ENCODE measurements around the gene RCVRN.

RCVRN gene

DNA sequence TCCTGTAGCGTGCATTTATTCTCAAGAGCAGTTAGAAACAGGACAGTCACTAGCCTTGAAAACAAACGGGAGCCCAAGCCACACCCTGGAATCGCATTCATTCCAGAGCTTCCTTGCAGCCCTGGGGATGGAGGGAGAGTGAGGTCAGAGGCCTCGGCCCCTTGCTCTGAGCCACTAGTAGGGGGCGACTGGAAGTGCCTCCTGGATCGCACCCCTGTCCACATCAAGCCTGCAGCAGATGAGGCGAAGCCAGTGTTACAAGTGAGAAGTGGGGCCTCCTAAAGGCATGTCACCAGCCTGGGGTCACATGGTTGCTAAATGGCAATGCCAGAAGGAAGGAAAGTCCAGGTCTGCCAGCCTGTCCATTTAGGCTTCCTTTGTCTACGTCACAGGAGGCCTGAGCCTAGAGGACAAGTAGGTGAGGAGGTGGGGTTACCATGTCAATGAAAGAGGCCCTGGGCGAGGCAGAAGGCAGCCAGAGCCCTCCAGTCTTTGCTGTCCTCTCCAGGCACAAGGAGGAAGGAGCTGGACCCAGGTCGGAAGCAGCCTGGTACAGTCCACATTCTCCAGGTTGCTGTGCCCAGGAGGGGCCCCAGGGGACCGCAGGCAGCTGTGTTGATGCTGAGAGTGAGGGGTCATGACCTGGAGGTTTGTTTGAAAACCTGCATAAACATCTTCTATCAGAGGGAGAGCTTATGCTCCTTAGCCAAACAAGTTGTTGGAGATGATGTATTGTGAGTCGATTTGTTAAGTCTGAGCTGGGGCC lies 3.0 kb upstream of the RCVRN start:
- TF ChIP-seq, protein P1, sequence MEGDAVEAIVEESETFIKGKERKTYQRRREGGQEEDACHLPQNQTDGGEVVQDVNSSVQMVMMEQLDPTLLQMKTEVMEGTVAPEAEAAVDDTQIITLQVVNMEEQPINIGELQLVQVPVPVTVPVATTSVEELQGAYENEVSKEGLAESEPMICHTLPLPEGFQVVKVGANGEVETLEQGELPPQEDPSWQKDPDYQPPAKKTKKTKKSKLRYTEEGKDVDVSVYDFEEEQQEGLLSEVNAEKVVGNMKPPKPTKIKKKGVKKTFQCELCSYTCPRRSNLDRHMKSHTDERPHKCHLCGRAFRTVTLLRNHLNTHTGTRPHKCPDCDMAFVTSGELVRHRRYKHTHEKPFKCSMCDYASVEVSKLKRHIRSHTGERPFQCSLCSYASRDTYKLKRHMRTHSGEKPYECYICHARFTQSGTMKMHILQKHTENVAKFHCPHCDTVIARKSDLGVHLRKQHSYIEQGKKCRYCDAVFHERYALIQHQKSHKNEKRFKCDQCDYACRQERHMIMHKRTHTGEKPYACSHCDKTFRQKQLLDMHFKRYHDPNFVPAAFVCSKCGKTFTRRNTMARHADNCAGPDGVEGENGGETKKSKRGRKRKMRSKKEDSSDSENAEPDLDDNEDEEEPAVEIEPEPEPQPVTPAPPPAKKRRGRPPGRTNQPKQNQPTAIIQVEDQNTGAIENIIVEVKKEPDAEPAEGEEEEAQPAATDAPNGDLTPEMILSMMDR (IDR thresholded peaks at IDR 0.05; ENCODE audit: insufficient read depth, low read depth, low read length, missing control alignments): no peak
- DNase-seq (ENCODE audit: low read depth): no peak

DNA sequence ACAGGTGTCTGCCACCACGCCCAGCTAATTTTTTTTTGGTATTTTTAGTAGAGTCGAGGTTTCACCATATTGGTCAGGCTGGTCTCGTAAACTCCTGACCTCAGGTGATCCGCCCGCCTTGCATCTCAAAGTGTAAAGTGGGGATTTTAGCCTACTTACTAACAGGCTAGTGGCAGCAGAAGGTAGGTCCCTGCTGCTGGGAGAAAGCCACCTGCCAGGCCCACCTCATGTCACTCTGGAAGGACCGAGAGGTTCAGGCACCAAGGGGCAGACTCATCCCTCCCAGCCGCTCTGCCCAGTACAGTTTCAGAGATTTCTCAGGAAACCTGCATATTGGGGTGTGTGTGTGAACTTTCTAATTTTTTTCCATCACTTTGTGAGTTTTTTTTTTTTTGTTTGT lies 2.1 kb upstream of the RCVRN start:
- TF ChIP-seq, protein P1 (IDR thresholded peaks at IDR 0.05; ENCODE audit: insufficient read depth, low read depth, low read length, missing control alignments): no peak
- no peak overlapping the region for H3K4me3 ChIP-seq (ENCODE audit: low read length)
- no peak for DNase-seq (ENCODE audit: low read depth)

More for the DNA sequence above, 3.0 kb upstream of the RCVRN start:
- H3K4me3 ChIP-seq (ENCODE audit: low read length): no peak overlapping the region

DNA sequence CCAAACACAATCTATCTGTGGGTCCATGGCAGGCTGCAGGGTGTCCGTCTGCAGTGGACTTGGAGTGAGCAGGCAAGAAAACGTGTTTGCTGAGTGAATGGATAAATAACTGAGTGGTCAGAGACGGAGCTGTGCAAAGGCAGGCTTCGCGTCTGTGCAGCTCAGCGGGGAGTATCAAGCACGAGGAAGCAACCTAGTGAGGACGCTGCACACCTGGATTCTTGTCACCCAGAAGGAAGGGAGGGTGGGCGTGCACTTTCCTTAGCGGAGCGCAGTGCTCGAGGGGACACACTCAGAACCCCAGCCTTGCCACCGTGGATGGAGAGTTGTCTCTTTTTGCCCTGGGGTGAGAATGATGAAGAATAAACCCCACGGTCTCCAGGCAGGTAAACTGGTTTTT lies 1.5 kb upstream of the RCVRN start:
- TF ChIP-seq, protein P1 (IDR thresholded peaks at IDR 0.05; ENCODE audit: insufficient read depth, low read depth, low read length, missing control alignments): no peak
- no peak for DNase-seq (ENCODE audit: low read depth)
- H3K4me3 ChIP-seq (ENCODE audit: low read length): no peak overlapping the region

DNA sequence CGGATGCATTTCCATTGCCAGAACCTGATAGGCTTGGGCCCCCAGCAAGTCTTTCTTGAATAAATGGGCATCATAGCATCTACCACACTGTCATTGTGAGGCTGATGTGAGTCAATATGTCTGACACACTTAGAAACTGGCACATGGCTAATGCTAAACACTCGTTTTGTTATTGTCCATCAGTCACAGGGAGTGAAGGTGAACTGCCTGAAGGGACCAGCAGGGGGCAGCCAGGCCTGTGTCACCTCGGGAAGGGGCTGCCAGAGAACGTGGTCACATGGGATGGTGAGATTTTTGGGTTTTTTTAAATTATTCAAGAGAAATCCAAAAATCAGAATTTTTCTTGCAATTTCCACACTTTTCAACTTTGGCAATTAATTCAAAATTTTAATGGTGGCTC lies 831 bp upstream of the RCVRN start:
- no peak overlapping the region for H3K4me3 ChIP-seq (ENCODE audit: low read length)
- TF ChIP-seq, protein P1 (IDR thresholded peaks at IDR 0.05; ENCODE audit: insufficient read depth, low read depth, low read length, missing control alignments): no peak
- DNase-seq (ENCODE audit: low read depth): no peak

DNA sequence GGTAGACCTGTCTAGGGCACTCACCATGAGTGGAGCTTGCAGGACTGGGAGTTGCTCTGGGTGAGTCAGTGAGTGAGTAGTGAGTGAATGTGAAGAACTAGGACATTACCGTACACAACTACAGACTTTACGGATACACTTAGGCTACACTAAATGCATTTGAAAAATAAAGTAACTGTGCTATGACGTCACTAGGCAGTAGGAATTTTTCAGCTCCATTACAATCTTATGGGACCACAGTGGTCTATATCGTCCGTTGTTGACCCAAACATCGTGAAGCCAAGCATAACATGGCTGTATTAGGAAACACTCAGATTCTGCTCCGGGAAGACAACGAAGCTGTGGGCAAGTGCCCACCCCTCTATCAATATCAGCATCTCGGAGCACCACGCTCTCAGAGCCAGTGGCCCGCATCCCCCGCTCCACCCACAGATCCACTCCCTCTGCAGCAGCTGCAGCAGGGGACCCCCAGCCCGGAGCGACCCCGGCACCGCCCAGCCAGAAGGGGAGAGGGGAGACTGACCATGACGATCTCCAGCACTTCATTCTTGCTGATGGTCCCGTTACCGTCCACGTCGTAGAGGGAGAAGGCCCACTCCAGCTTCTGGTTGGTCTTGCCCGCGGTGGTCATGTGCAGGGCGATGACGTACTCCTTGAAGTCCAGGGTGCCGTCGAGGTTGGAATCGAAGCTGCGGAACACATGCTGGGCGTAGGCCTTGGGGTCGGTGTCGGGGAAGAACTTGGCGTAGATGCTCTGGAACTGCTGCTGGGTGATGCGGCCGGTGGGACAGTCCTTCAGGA lies 594 bp downstream of the RCVRN start:
- TF ChIP-seq, protein P1 (IDR thresholded peaks at IDR 0.05; ENCODE audit: insufficient read depth, low read depth, low read length, missing control alignments): no peak
- no peak for DNase-seq (ENCODE audit: low read depth)

DNA sequence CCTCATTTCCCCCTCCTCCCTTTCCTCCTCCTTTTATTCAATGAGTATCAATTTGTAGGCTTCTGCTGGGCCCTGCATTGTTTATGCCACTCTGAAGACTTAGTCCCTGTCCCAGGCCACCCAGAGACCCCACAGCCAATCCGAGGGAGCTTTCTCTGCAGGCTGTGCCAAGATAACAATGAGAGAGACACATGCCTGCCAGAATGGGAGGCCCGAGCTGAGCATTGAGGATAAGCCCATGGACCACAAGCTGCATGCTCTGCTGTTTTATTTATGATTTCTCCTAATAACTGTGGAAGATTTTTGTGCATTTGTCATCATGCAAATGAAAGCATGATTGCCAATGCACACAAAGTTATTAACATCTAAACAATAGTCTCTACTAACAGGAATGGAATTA lies 3.0 kb downstream of the RCVRN start:
- no peak for DNase-seq (ENCODE audit: low read depth)
- H3K4me3 ChIP-seq (ENCODE audit: low read length): no peak overlapping the region
- TF ChIP-seq, protein P1 (IDR thresholded peaks at IDR 0.05; ENCODE audit: insufficient read depth, low read depth, low read length, missing control alignments): no peak

More for the DNA sequence above, 594 bp downstream of the RCVRN start:
- H3K4me3 ChIP-seq (ENCODE audit: low read length): no peak overlapping the region
